Stomach (tissue), 4 donors: ENCODE data around the gene CARD16.

Experiments
- CTCF ChIP-seq, 7 experiments: fragments of 450-650 bp in 4 of 7; fragments of 200-600 bp in 3 of 7; sonication (generic) in 3 of 7; IDR thresholded peaks; one replicate each; pipeline ENCODE4 v1.5.1; 2016 to 2019; ENCODE audit warnings: antibody characterized with exemption in 7 of 7, control low read depth in 2 of 7, mild to moderate bottlenecking in 1 of 7
- POLR2A ChIP-seq, 4 donors: fragments of 450-650 bp; IDR thresholded peaks; one replicate each; pipeline ENCODE4 v1.6.1; 2016; ENCODE audit warnings: antibody characterized with exemption in 4 of 4, control low read depth in 2 of 4, mild to moderate bottlenecking in 1 of 4, moderate library complexity in 1 of 4
- POLR2AphosphoS5 ChIP-seq, 3 donors: sonication (generic); formaldehyde crosslinking; IDR thresholded peaks; one replicate each; pipeline ENCODE4 v1.6.1; 2016; ENCODE audit warnings: antibody characterized with exemption in 3 of 3

GRCh38 chr11:105073456-105074165, 28.5 kb upstream of the CARD16 start:
- no peak for TF ChIP-seq CTCF (IDR thresholded peaks at IDR 0.05)
- TF ChIP-seq POLR2A (IDR thresholded peaks at IDR 0.05) = no peak
- no peak for TF ChIP-seq POLR2AphosphoS5 (IDR thresholded peaks at IDR 0.05)
